ENCODE data around the gene OSBPL2. TPM values are rescaled to one million over a fixed set of nuclear protein-coding genes. Genes with fewer than 3 reads are reported as not detected.

Gene OSBPL2
- total and polyA plus RNA-seq, 3 donors from 2014 or later, result 48.5 to 57.2 (median 49.8) TPM

DNA sequence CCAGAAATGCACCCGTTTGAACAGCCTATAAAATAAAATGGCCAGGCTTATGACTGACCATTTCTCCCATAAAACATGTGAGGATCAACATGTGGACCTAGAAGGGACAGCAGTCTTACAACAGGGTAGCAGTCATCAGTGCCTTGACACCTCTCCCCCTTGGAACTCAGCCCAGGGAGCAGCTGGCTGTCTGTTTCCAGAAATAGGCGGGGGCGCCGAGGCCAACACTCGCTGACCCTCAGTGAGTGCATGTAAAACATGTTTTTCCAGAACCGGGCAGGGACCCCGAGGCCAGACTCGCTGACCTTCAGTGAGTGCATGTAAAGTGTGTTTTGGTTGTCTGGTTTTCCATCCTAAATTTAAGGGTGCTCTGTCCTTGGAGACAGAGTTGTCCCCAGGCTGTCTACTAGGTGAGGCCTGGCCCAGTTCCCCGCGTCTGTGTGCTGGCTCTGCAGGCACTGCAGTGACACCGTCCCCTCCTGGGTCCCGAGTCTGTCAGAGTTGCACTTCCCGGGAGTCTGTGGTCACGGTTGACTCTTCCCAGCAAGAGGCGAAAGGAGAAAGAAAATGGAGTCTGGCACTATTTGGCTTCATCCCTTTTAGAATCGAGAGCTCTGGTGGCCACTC, 44.7 kb downstream of the OSBPL2 start:
- TF ChIP-seq, protein P1, sequence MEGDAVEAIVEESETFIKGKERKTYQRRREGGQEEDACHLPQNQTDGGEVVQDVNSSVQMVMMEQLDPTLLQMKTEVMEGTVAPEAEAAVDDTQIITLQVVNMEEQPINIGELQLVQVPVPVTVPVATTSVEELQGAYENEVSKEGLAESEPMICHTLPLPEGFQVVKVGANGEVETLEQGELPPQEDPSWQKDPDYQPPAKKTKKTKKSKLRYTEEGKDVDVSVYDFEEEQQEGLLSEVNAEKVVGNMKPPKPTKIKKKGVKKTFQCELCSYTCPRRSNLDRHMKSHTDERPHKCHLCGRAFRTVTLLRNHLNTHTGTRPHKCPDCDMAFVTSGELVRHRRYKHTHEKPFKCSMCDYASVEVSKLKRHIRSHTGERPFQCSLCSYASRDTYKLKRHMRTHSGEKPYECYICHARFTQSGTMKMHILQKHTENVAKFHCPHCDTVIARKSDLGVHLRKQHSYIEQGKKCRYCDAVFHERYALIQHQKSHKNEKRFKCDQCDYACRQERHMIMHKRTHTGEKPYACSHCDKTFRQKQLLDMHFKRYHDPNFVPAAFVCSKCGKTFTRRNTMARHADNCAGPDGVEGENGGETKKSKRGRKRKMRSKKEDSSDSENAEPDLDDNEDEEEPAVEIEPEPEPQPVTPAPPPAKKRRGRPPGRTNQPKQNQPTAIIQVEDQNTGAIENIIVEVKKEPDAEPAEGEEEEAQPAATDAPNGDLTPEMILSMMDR (IDR thresholded peaks at IDR 0.05), result no peak
- TF ChIP-seq POLR2A (IDR thresholded peaks at IDR 0.05), result no peak

DNA sequence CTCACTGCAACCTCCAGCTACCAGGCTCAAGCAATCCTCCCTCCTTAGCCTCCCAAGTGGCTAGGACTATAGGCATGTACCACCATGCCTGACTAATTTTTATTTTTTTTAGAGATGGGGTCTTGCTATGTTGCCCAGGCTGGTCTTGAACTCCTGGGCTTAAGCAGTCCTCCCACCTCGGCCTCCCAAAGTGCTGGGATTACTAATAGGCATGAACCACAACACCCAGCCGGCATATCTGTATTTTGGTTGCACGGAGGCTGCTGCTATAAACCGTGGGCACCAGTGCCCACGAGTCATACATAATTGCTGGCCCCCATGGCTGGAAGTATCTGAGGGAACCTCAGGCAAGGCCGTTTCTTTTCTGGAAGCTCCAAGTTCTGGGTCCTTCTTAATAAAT, 46.1 kb downstream of the OSBPL2 start:
- TF ChIP-seq, protein P1 (IDR thresholded peaks at IDR 0.05), result no peak
- TF ChIP-seq POLR2A (IDR thresholded peaks at IDR 0.05), result no peak
- H3K4me1 ChIP-seq, result peaks cover 17% of the 10 kb centered on the region
- intact Hi-C loops (cut with DNase I; ENCODE audit: low total_unique reads), result no loop called here
- no peaks in the 10 kb centered on the region for H3K36me3 ChIP-seq (ENCODE audit: low read depth, missing control alignments)
- 72 to 83% methylated on average over 6 of the region's 6 CpGs for WGBS, 2 donors
- no peak for DNase-seq
- peak overlapping the region in 1 of 2 donors; percentile 14 for H3K27ac ChIP-seq
- no peaks in the 10 kb centered on the region for H3K27me3 ChIP-seq
- no peak overlapping the region for H3K4me3 ChIP-seq
- no peaks in the 10 kb centered on the region for H3K9me3 ChIP-seq

More for the DNA sequence above, 44.7 kb downstream of the OSBPL2 start:
- intact Hi-C loops (cut with DNase I; ENCODE audit: low total_unique reads), result no loop called here
- Histone ChIP-seq H3K4me1 (peaks cover 17% of the 10 kb centered on the region), H3K4me3 (no peak overlapping the region), H3K9me3 (no peaks in the 10 kb centered on the region), H3K27ac (no peak overlapping the region), H3K36me3 (ENCODE audit: low read depth, missing control alignments) (no peaks in the 10 kb centered on the region), H3K27me3 (no peaks in the 10 kb centered on the region)
- DNase-seq, result no peak
- WGBS, 2 donors, result 75 to 82% methylated on average over 12 to 16 of the region's 16 CpGs

DNA sequence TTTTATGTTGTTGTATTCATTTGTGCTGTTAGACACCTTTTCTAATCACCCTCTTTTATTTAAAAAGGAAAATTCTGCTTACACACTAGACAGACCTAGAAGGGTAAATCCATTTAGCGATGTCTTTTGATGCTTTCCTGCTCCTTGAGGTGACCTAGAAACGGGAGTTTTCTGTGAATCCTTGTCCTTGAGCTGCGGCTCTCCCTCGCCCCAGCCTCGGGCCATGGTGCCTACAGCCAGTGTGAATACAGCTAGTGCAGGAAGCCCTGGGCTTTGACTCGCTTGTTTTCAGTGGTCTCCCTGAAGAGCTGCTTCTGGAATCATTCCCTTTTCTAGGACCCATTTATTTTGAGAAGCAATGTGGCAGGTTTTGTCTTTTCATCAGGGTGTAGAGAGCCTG, 46.8 kb downstream of the OSBPL2 start:
- no peaks in the 10 kb centered on the region for H3K9me3 ChIP-seq
- peak overlapping the region in 1 of 2 donors; percentile 14 for H3K27ac ChIP-seq
- no peaks in the 10 kb centered on the region for H3K36me3 ChIP-seq (ENCODE audit: low read depth, missing control alignments)
- intact Hi-C loops (cut with DNase I; ENCODE audit: low total_unique reads), result no loop called here
- DNase-seq, result peak; percentile 46
- H3K27me3 ChIP-seq, result no peaks in the 10 kb centered on the region
- TF ChIP-seq POLR2A (IDR thresholded peaks at IDR 0.05), result no peak
- TF ChIP-seq, protein P1 (IDR thresholded peaks at IDR 0.05), result no peak
- no peak overlapping the region for H3K4me3 ChIP-seq
- WGBS, 2 donors, result 48 to 65% methylated on average over 6 of the region's 6 CpGs
- H3K4me1 ChIP-seq, result peaks cover 17% of the 10 kb centered on the region

DNA sequence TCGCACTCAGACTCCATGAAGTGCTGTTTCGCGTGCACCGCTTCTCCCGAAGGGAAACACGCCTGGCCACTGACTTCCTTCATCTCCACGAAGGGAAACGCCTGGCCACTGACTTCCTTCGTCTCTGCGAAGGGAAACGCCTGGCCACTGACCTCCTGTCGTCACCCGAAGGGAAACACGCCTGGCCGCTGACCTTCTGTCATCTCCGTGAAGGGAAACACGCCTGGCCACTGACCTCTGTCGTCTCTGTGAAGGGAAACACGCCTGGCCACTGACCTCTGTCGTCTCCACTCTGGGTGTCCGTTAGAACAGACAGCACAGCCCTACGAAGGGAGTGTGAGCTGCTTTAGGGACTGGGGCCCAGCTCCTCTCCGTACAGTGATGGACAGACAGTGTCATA, 47.4 kb downstream of the OSBPL2 start:
- no peak for DNase-seq
- Histone ChIP-seq H3K9me3 (no peaks in the 10 kb centered on the region), H3K27me3 (no peaks in the 10 kb centered on the region), H3K4me1 (peaks cover 17% of the 10 kb centered on the region), H3K36me3 (ENCODE audit: low read depth, missing control alignments) (no peaks in the 10 kb centered on the region), H3K4me3 (no peak overlapping the region), H3K27ac (peak overlapping the region in 1 of 2 donors; percentile 14)
- WGBS, 2 donors, result 73 to 76% methylated on average over 23 of the region's 23 CpGs
- no peak for TF ChIP-seq POLR2A (IDR thresholded peaks at IDR 0.05)
- TF ChIP-seq, protein P1 (IDR thresholded peaks at IDR 0.05), result no peak
- intact Hi-C loops (cut with DNase I; ENCODE audit: low total_unique reads), result no loop called here

DNA sequence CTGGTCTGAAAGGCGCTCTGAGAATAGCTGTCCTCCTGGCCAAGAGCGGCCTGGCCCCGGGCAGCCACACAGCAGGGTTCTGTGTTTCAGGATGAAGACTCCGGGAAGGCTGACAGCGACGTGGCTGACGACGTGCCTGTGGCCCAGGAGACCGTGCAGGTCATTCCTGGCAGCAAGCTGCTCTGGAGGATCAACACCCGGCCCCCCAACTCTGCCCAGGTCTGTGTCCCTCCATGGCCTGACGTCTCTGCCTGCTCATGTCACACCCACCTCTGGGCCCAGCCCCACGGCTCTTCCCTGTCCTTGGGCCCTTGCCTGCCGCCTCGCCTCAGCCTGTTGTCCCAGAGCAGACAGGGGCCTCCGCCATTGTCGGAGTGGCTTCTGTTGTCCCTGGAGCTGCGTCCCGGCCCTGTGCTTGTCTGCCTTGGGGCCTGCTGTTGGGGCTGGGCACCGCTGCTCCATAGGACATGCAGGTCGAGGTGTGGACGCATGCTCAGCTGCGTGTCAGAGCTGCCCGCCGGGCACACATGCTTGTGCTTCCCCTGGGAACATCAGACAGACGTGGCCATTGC, 48.3 kb downstream of the OSBPL2 start:
- intact Hi-C loops (cut with DNase I; ENCODE audit: low total_unique reads), result no loop called here
- peaks cover 17% of the 10 kb centered on the region for H3K4me1 ChIP-seq
- H3K4me3 ChIP-seq, result no peak overlapping the region
- no peaks in the 10 kb centered on the region for H3K36me3 ChIP-seq (ENCODE audit: low read depth, missing control alignments)
- no peak for DNase-seq
- H3K9me3 ChIP-seq, result no peaks in the 10 kb centered on the region
- TF ChIP-seq, protein P1 (IDR thresholded peaks at IDR 0.05), result no peak
- TF ChIP-seq POLR2A (IDR thresholded peaks at IDR 0.05), result no peak
- H3K27me3 ChIP-seq, result no peaks in the 10 kb centered on the region
- H3K27ac ChIP-seq, result no peak overlapping the region
- 87 to 91% methylated on average over 12 to 22 of the region's 25 CpGs for WGBS, 2 donors

Data from testis (tissue), 3 donors.